ENCODE data around the gene NTRK3. TPM values are rescaled to one million over a fixed set of nuclear protein-coding genes. Genes with fewer than 3 reads are reported as not detected.

Gene NTRK3
- total RNA-seq, 1 donor from 2014 or later = 6.4 TPM

DNA sequence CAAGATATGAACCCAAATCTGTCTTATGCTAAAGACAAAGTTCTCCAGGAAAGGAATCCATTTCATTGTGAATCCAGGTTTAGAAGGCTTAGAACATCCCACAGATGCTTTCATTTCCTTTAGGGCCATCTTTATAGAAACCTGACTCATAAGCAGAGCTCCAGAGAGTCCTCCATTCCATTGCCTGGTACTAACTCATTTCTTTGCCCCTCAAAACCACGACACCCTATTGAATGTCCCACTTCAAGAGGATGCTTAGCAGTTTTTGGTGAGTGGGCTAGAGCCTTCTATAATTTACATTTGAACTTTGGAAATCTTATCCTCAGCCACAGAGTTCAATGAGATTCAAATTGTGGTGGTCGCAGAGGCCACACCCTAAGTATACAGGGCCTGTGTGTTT lies 325.0 kb downstream of the NTRK3 start:
- Mint-ChIP-seq H3K4me3 (ENCODE audit: unreplicated experiment) (no peak overlapping the region), H3K27ac (ENCODE audit: unreplicated experiment) (no peak overlapping the region), H3K27me3 (ENCODE audit: unreplicated experiment) (no peaks in the 10 kb centered on the region), H3K36me3 (ENCODE audit: low read depth, unreplicated experiment) (no peaks in the 10 kb centered on the region), H3K4me1 (ENCODE audit: unreplicated experiment) (peaks cover 2% of the 10 kb centered on the region), H3K9me3 (ENCODE audit: unreplicated experiment) (no peaks in the 10 kb centered on the region)
- TF ChIP-seq, protein P1, sequence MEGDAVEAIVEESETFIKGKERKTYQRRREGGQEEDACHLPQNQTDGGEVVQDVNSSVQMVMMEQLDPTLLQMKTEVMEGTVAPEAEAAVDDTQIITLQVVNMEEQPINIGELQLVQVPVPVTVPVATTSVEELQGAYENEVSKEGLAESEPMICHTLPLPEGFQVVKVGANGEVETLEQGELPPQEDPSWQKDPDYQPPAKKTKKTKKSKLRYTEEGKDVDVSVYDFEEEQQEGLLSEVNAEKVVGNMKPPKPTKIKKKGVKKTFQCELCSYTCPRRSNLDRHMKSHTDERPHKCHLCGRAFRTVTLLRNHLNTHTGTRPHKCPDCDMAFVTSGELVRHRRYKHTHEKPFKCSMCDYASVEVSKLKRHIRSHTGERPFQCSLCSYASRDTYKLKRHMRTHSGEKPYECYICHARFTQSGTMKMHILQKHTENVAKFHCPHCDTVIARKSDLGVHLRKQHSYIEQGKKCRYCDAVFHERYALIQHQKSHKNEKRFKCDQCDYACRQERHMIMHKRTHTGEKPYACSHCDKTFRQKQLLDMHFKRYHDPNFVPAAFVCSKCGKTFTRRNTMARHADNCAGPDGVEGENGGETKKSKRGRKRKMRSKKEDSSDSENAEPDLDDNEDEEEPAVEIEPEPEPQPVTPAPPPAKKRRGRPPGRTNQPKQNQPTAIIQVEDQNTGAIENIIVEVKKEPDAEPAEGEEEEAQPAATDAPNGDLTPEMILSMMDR (IDR thresholded peaks at IDR 0.05; ENCODE audit: unreplicated experiment) = no peak
- no peak for DNase-seq (ENCODE audit: low spot score)

DNA sequence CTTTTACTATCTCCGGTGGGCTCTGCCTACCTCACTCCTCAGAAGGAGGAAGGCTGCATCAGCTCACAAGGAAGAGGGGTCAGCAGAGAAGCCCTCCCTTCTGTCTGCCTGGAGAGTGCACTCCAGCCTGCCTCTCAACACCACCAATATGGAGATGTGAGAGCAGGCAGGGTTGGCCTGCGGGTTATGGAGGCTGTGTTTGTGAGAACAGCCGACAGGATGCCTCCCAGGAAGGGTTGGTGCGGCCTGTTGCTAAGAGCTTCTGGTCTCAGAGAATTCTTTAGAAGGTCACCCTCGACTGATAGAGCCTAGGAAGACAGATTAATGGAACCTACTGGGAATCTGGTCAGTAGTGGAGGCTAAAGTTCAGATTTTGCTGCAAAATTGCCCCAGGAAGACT lies 326.1 kb downstream of the NTRK3 start:
- no peak overlapping the region for H3K4me3 Mint-ChIP-seq (ENCODE audit: unreplicated experiment)
- TF ChIP-seq, protein P1 (IDR thresholded peaks at IDR 0.05; ENCODE audit: unreplicated experiment) = no peak

DNA sequence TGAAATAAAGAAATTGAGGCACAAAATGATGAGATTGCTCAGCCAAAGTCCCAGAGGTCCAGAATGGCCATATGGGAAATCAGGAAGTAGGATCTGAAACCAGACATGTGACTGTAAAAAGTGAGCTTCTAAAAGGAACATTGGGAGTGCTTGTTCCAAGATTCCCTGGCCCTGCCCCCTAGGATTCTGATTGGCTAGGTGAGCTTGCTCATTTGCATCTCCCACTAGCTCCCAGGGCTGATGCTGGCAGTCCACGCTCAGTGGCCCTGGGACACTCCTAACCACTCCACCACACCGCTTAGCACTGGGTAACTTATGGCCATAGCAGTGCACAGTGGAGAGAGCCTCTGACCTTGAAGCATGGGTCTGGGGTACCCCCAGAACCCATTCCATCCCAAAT lies 326.7 kb downstream of the NTRK3 start:
- H3K9me3 Mint-ChIP-seq (ENCODE audit: unreplicated experiment) = no peaks in the 10 kb centered on the region
- TF ChIP-seq, protein P1 (IDR thresholded peaks at IDR 0.05; ENCODE audit: unreplicated experiment) = no peak

More for the DNA sequence above, 326.1 kb downstream of the NTRK3 start:
- Mint-ChIP-seq H3K9me3 (ENCODE audit: unreplicated experiment) (no peaks in the 10 kb centered on the region), H3K36me3 (ENCODE audit: low read depth, unreplicated experiment) (no peaks in the 10 kb centered on the region), H3K27ac (ENCODE audit: unreplicated experiment) (no peak overlapping the region), H3K27me3 (ENCODE audit: unreplicated experiment) (no peaks in the 10 kb centered on the region), H3K4me1 (ENCODE audit: unreplicated experiment) (no peaks in the 10 kb centered on the region)
- DNase-seq (ENCODE audit: low spot score) = no peak

DNA sequence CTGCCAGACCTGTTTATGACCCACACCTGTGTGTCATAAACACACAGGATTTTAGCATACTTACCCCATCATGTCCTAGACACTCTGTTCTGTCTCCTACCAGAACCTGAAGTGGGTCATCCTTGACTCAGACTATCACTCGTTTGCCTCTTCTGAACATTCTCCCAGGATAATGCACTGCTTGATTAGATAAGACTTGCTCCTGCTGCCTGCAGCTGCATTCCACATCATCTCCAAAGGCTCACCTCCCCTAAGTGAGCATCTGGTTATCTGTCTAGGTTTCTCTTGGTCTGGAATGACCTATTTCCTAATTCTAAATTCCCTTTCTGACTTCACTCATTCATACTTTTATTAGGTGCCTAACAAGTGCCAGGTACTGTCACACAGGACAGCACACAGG lies 332.1 kb downstream of the NTRK3 start:
- no peaks in the 10 kb centered on the region for H3K9me3 Mint-ChIP-seq (ENCODE audit: unreplicated experiment)
- no peaks in the 10 kb centered on the region for H3K4me1 Mint-ChIP-seq (ENCODE audit: unreplicated experiment)
- H3K27me3 Mint-ChIP-seq (ENCODE audit: unreplicated experiment) = no peaks in the 10 kb centered on the region
- no peak for DNase-seq (ENCODE audit: low spot score)
- TF ChIP-seq, protein P1 (IDR thresholded peaks at IDR 0.05; ENCODE audit: unreplicated experiment) = no peak
- H3K36me3 Mint-ChIP-seq (ENCODE audit: low read depth, unreplicated experiment) = no peaks in the 10 kb centered on the region
- H3K4me3 Mint-ChIP-seq (ENCODE audit: unreplicated experiment) = no peak overlapping the region
- H3K27ac Mint-ChIP-seq (ENCODE audit: unreplicated experiment) = no peak overlapping the region

More for the DNA sequence above, 326.7 kb downstream of the NTRK3 start:
- DNase-seq (ENCODE audit: low spot score) = no peak
- H3K27me3 Mint-ChIP-seq (ENCODE audit: unreplicated experiment) = no peaks in the 10 kb centered on the region
- no peak overlapping the region for H3K4me3 Mint-ChIP-seq (ENCODE audit: unreplicated experiment)
- no peak overlapping the region for H3K27ac Mint-ChIP-seq (ENCODE audit: unreplicated experiment)
- H3K4me1 Mint-ChIP-seq (ENCODE audit: unreplicated experiment) = no peaks in the 10 kb centered on the region
- H3K36me3 Mint-ChIP-seq (ENCODE audit: low read depth, unreplicated experiment) = no peaks in the 10 kb centered on the region

DNA sequence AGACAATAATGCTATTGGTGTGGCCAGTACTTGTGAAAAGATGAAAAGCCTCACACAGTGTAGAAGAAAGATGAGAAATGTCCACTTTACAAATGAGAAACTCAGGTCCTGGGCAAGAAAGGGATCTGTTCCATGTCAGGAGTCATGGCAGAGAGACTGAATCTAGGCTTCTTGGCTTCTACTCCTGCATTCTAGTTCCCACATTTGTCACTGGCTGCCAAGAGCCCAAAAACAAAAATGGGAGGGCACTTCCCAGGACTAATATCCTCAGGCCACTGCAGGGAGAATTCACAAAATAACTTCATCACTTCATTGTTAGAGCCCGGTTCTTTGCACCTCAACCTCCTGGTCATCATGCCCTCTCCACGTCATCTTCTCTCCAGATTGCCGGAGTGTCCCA lies 337.5 kb downstream of the NTRK3 start:
- no peaks in the 10 kb centered on the region for H3K27me3 Mint-ChIP-seq (ENCODE audit: unreplicated experiment)
- DNase-seq (ENCODE audit: low spot score) = no peak
- H3K36me3 Mint-ChIP-seq (ENCODE audit: low read depth, unreplicated experiment) = no peaks in the 10 kb centered on the region
- H3K27ac Mint-ChIP-seq (ENCODE audit: unreplicated experiment) = no peak overlapping the region
- no peaks in the 10 kb centered on the region for H3K4me1 Mint-ChIP-seq (ENCODE audit: unreplicated experiment)
- no peak overlapping the region for H3K4me3 Mint-ChIP-seq (ENCODE audit: unreplicated experiment)
- no peaks in the 10 kb centered on the region for H3K9me3 Mint-ChIP-seq (ENCODE audit: unreplicated experiment)
- TF ChIP-seq, protein P1 (IDR thresholded peaks at IDR 0.05; ENCODE audit: unreplicated experiment) = no peak

All from endothelial cell (in vitro differentiated cells).